MM.1S (cell line): ENCODE results near the gene ADNP2.

ENCODE experiments used
- CTCF ChIP-seq: fragments of 300-600 bp; sonication (generic); IDR thresholded peaks from 2 replicates; pipeline ENCODE4 v1.5.1; 2016; ENCODE audit warnings: antibody characterized with exemption, low read length, mixed read lengths
- EZH2 ChIP-seq: fragments of 300-600 bp; sonication (generic); optimal IDR thresholded peaks from 2 replicates; pipeline ENCODE3; 2017; ENCODE audit warnings: low read depth, mild to moderate bottlenecking, antibody characterized with exemption, low read length, mixed read lengths

- TF ChIP-seq CTCF (no peak), EZH2 (no peak)
Measured at GRCh38 chr18:80148326-80149199, 39.5 kb downstream of the ADNP2 start.
